GM12878 (cell line): ENCODE results near the gene APOBEC3H. TPM values are rescaled to one million over a fixed set of nuclear protein-coding genes. Genes with fewer than 3 reads are reported as not detected.

Experiments used
- ATAC-seq: fragments of 200-7000 bp; cut with Tn5 transposase; 3 replicates; pipeline ENCODE4 v1.9.1; 2020; ENCODE audit warnings: mild to moderate bottlenecking, moderate library complexity
- BruUV-seq: library from RNA; stranded (reverse); fragments of 400-500 nt; replicated peaks from 2 replicates; lab custom pipeline; 2021; lab: Mats Ljungman, UMichigan
- CTCF ChIA-PET: fragments of 300-600 bp; sonication (Branson Sonifier 250); formaldehyde crosslinking; extraction: SDS; loops from one replicate; lab custom pipeline; 2021; ENCODE audit warnings: inconsistent platforms; lab: Yijun Ruan, JAX
- POLR2A ChIA-PET: fragments of 350-600 bp; formaldehyde crosslinking; extraction: SDS; loops from one replicate; lab custom pipeline; 2021; ENCODE audit warnings: inconsistent platforms; lab: Charles Lee
- RAD21 ChIA-PET: fragments of 300-600 bp; sonication (Branson Sonifier 250); formaldehyde crosslinking; loops from one replicate; lab custom pipeline; 2023; ENCODE audit warnings: antibody characterized with exemption; ENCODE audit not compliant: unreplicated experiment; lab: Charles Lee
- SMC1A ChIA-PET: fragments of 300-600 bp; sonication (Branson Sonifier 250); formaldehyde crosslinking; loops from one replicate; lab custom pipeline; 2023; ENCODE audit not compliant: unreplicated experiment, uncharacterized antibody; lab: Charles Lee
- DNase-seq: peaks from one replicate; pipeline ENCODE4 v3.0.0-alpha.2; 2011; ENCODE audit warnings: low read depth, low spot score
- FAIRE-seq: peaks from 3 replicates; lab custom pipeline; 2011; peaks lifted over from hg19 to GRCh38; lab: Jason Lieb, UNC
- H2AFZ ChIP-seq: 2 replicates; pipeline ENCODE4 v1.6.0; 2011; ENCODE audit warnings: low read depth, low read length, control low read depth; ENCODE audit not compliant: control insufficient read depth
- H3K27ac ChIP-seq: 2 replicates; pipeline ENCODE4 v1.5.1; 2011; ENCODE audit warnings: control low read depth; ENCODE audit not compliant: control insufficient read depth, insufficient read depth
- H3K27me3 ChIP-seq, 2 experiments: replicated peaks in 1 of 2; 2 replicates each; pipeline versions ENCODE4 v1.6.0 to v1.6.1; 2011; ENCODE audit warnings: low read length in 1 of 2; ENCODE audit not compliant: control insufficient read depth in 2 of 2, insufficient read depth in 2 of 2
- H3K36me3 ChIP-seq, 2 experiments: 2 replicates each; pipeline ENCODE4 v1.5.1; 2011; ENCODE audit warnings: low read length in 1 of 2; ENCODE audit not compliant: control insufficient read depth in 2 of 2, insufficient read depth in 2 of 2
- H3K4me1 ChIP-seq: 2 replicates; pipeline ENCODE4 v1.6.1; 2011; ENCODE audit warnings: mild to moderate bottlenecking, low read length, moderate library complexity, mixed read lengths; ENCODE audit not compliant: control insufficient read depth, insufficient read depth
- H3K4me2 ChIP-seq: 2 replicates; pipeline ENCODE4 v1.6.0; 2011; ENCODE audit warnings: control low read depth; ENCODE audit not compliant: control insufficient read depth, insufficient read depth
- H3K4me3 ChIP-seq: fragments of 200-600 bp; sonication (generic); 2 replicates; pipeline ENCODE4 v1.5.1; 2016
- H3K79me2 ChIP-seq: 2 replicates; pipeline ENCODE4 v1.6.0; 2011; ENCODE audit warnings: low read length; ENCODE audit not compliant: control insufficient read depth, insufficient read depth
- H3K9ac ChIP-seq: 2 replicates; pipeline ENCODE4 v1.8.0; 2011; ENCODE audit warnings: low read length, control low read depth, mixed read lengths; ENCODE audit not compliant: control insufficient read depth, insufficient read depth
- H3K9me3 ChIP-seq: replicated peaks from 3 replicates; pipeline ENCODE4 v1.5.1; 2011; ENCODE audit warnings: mild to moderate bottlenecking, low read length; ENCODE audit not compliant: control insufficient read depth, insufficient read depth
- H4K20me1 ChIP-seq: 2 replicates; pipeline ENCODE4 v1.6.0; 2011; ENCODE audit not compliant: control insufficient read depth, insufficient read depth
- CBX3 ChIP-seq: fragments of 200-600 bp; sonication (generic); IDR thresholded peaks from 2 replicates; pipeline ENCODE4 v1.6.1; 2016; ENCODE audit warnings: low read depth, borderline replicate concordance
- DPF2 ChIP-seq: fragments of 450-650 bp; IDR thresholded peaks from 2 replicates; pipeline ENCODE4 v1.6.1; 2017; ENCODE audit warnings: mild to moderate bottlenecking
- FOS ChIP-seq: IDR thresholded peaks from 3 replicates; pipeline ENCODE4 v1.6.1; 2011; ENCODE audit warnings: borderline replicate concordance; ENCODE audit not compliant: insufficient read length; ENCODE audit errors: extremely low read depth
- FOXK2 ChIP-seq: fragments of 450-650 bp; IDR thresholded peaks from 2 replicates; pipeline ENCODE4 v1.6.1; 2017; ENCODE audit warnings: mild to moderate bottlenecking, moderate library complexity
- HDAC2 ChIP-seq: fragments of 200-600 bp; sonication (generic); IDR thresholded peaks from 2 replicates; pipeline ENCODE4 v1.6.1; 2017
- HDGF ChIP-seq: fragments of 450-650 bp; IDR thresholded peaks from 2 replicates; pipeline ENCODE4 v1.6.1; 2016; ENCODE audit warnings: antibody characterized with exemption
- MLLT1 ChIP-seq: fragments of 450-650 bp; IDR thresholded peaks from 2 replicates; pipeline ENCODE4 v1.6.1; 2016; ENCODE audit warnings: mild to moderate bottlenecking
- NFYB ChIP-seq: IDR thresholded peaks from 2 replicates; pipeline ENCODE4 v1.6.1; 2011; ENCODE audit warnings: low read depth, mild to moderate bottlenecking, low read length, improper control_type of control experiment, moderate library complexity; ENCODE audit not compliant: insufficient read depth
- NR2C1 ChIP-seq: fragments of 450-650 bp; IDR thresholded peaks from 2 replicates; pipeline ENCODE4 v1.6.1; 2017; ENCODE audit warnings: antibody characterized with exemption, mild to moderate bottlenecking, moderate library complexity
- TAF1 ChIP-seq: IDR thresholded peaks from 2 replicates; pipeline ENCODE4 v1.6.1; 2011; ENCODE audit warnings: mild to moderate bottlenecking, low read depth, low read length, borderline replicate concordance
- TCF3 ChIP-seq: IDR thresholded peaks from 2 replicates; pipeline ENCODE4 v1.6.1; 2012; ENCODE audit warnings: low read depth, mild to moderate bottlenecking, low read length, borderline replicate concordance; ENCODE audit not compliant: insufficient read depth
- ZSCAN29 ChIP-seq: fragments of 450-650 bp; IDR thresholded peaks from 2 replicates; pipeline ENCODE4 v1.6.1; 2017; ENCODE audit warnings: mild to moderate bottlenecking, moderate library complexity
- ZZZ3 ChIP-seq: IDR thresholded peaks from 2 replicates; pipeline ENCODE4 v1.6.1; 2011; ENCODE audit warnings: low read depth; ENCODE audit not compliant: control insufficient read depth, insufficient read length
- WGBS: methylation state at CpG from one replicate; pipeline ENCODE4 v1.1.6; 2016; ENCODE audit warnings: low lambda C conversion rate; ENCODE audit not compliant: insufficient replicate concordance, insufficient coverage; ENCODE audit errors: missing lambda C conversion rate; 5-methylcytosine and 5-hydroxymethylcytosine counted together
- in situ Hi-C: fragments of 300-500 bp; cut with MboI; formaldehyde crosslinking; loops from 9 replicates; pipeline ENCODE4 v1.14.3; 2018; ENCODE audit warnings: mixed read lengths
- intact Hi-C: fragments of 100-400 bp; cut with micrococcal nuclease; formaldehyde crosslinking; loops from one replicate; pipeline ENCODE4 v1.14.2; 2022; ENCODE audit not compliant: unreplicated experiment
- polyA plus RNA-seq, 11 experiments: library from polyadenylated mRNA; depleted of rRNA in 4 of 11; unstranded in 6 of 11; stranded (reverse) in 5 of 11; fragments of >200 nt; fragmentation: Nextera tagmentation in 4 of 11; fragmentation: Illumina TruSeq in 1 of 11; extraction: Ambion mirVana in 4 of 11; extraction: Trizol in 1 of 11; gene quantifications; 1 replicate in 1 of 11; 2 replicates in 10 of 11; pipeline versions ENCODE4 v1.2.1 to v1.2.3, GENCODE V29; 2011 to 2016; ENCODE audit warnings: inconsistent platforms in 2 of 11, missing spikeins in 2 of 11, low read depth in 1 of 11
- total RNA-seq, 4 experiments: library from RNA; depleted of rRNA in 3 of 4; stranded (reverse); fragments of >200 nt in 3 of 4; fragmentation: Illumina TruSeq in 1 of 4; extraction: Trizol in 1 of 4; gene quantifications; 2 replicates each; pipeline versions ENCODE4 v1.2.1 to v1.2.3, GENCODE V29; 2013 to 2021

APOBEC3H gene
- total and polyA plus RNA-seq, 10 of the 15 experiments (the other 5 are each of a cell fraction or from before 2014, with no cell fraction given), result 7.5 to 23.0 (median 14.8) TPM

DNA sequence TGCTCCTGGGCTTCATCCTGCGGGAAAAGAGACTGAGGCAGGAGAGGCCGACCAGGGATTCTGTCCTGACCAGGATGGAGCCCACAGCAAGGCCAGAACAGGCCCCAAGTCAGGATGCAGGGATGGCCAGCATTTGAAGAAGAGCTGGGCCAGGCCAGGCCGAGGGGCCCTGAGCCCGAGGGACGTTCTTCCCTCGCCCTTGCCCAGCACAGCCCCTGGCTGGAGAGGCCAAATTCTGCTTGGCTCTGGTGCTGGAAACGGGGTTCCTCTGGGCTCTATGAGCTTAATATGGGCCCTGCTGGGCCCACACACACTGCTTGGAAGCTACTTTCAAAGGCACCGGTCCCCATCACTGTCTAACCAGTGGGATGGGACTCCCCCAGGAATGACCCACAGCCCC lies 12.4 kb upstream of the APOBEC3H start:
- ATAC-seq (no peak), DNase-seq (no peak)
- Histone ChIP-seq H3K79me2 (peaks cover 12% of the 10 kb centered on the region), H4K20me1 (no peaks in the 10 kb centered on the region), H3K4me3 (no peak overlapping the region), H2AFZ (no peak overlapping the region)
- 96% methylated on average over 8 of the region's 8 CpGs for WGBS
- ChIA-PET POLR2A (interaction anchor here (0.5 to 1.1 kb wide), 4 partner anchors 14 to 222 kb away, joined by 3 to 10 read pairs (median 4); no protein-coding TSS in a partner anchor), SMC1A (no interaction called here)
- in situ Hi-C loops, result no loop called here
- no peak for TF ChIP-seq NR2C1
- no peak for TF ChIP-seq TCF3
- no peak for TF ChIP-seq NFYB
- no peak for TF ChIP-seq ZZZ3
- TF ChIP-seq FOXK2, result no peak
- no peak for TF ChIP-seq MLLT1
- TF ChIP-seq CBX3, result no peak
- TF ChIP-seq DPF2, result no peak
- TF ChIP-seq FOS, result no peak
- TF ChIP-seq HDGF, result no peak
- TF ChIP-seq HDAC2, result no peak
- TF ChIP-seq TAF1, result no peak
- no peak for TF ChIP-seq ZSCAN29
- TF ChIP-seq, all 136 proteins: peak for 0
- Histone ChIP-seq H3K9me3 (no peaks in the 10 kb centered on the region), H3K27me3 (no peaks in the 10 kb centered on the region), H3K27ac (no peak overlapping the region), H3K36me3 (peaks cover 1 to 6% of the 10 kb centered on the region in 2 experiments; a peak in 2 of 4 replicates), H3K4me2 (no peak overlapping the region), H3K9ac (no peak overlapping the region), H3K4me1 (peaks cover 24% of the 10 kb centered on the region)
- no TSS peak for BruUV-seq
- ChIA-PET CTCF (interaction anchor here (0.6 kb wide), 2 partner anchors 29 to 64 kb away, joined by 3 to 4 read pairs; no protein-coding TSS in a partner anchor), RAD21 (interaction anchor here (0.8 kb wide), 1 partner anchor 18 kb away, joined by 3 read pairs; no protein-coding TSS in a partner anchor)
- intact Hi-C loops, result no loop called here
- FAIRE-seq, result no peak
